Nephron progenitor cell (in vitro differentiated cells): ENCODE data around the gene CADPS2.
A peak's percentile ranks its signal among the peaks of the same experiment; 100 is the strongest.

Source experiments
- DNase-seq: peaks from one replicate; pipeline ENCODE4 v3.0.0; 2021
- H3K27ac Mint-ChIP-seq: 2 replicates; pipeline ENCODE4 v1.8.0; 2021; ENCODE audit warnings: mild to moderate bottlenecking, moderate library complexity, mixed read lengths
- H3K27me3 Mint-ChIP-seq: 2 replicates; pipeline ENCODE4 v1.8.0; 2021; ENCODE audit warnings: mild to moderate bottlenecking, low read depth, mixed read lengths; ENCODE audit not compliant: poor library complexity
- H3K36me3 Mint-ChIP-seq: 2 replicates; pipeline ENCODE4 v1.8.0; 2021; ENCODE audit warnings: low read depth, mixed read lengths
- H3K4me1 Mint-ChIP-seq: 2 replicates; pipeline ENCODE4 v1.8.0; 2021; ENCODE audit warnings: mixed read lengths
- H3K4me3 Mint-ChIP-seq: 2 replicates; pipeline ENCODE4 v1.8.0; 2021; ENCODE audit warnings: mild to moderate bottlenecking, moderate library complexity, mixed read lengths
- H3K9me3 Mint-ChIP-seq: 2 replicates; pipeline ENCODE4 v1.8.0; 2021; ENCODE audit warnings: mild to moderate bottlenecking, moderate library complexity, mixed read lengths
- TF ChIP-seq, protein P1 (sequence below): fragments of 200-600 bp; sonication (generic); IDR thresholded peaks from 2 replicates; pipeline ENCODE4 v1.5.0; 2021; ENCODE audit warnings: antibody characterized with exemption

CADPS2 gene

DNA sequence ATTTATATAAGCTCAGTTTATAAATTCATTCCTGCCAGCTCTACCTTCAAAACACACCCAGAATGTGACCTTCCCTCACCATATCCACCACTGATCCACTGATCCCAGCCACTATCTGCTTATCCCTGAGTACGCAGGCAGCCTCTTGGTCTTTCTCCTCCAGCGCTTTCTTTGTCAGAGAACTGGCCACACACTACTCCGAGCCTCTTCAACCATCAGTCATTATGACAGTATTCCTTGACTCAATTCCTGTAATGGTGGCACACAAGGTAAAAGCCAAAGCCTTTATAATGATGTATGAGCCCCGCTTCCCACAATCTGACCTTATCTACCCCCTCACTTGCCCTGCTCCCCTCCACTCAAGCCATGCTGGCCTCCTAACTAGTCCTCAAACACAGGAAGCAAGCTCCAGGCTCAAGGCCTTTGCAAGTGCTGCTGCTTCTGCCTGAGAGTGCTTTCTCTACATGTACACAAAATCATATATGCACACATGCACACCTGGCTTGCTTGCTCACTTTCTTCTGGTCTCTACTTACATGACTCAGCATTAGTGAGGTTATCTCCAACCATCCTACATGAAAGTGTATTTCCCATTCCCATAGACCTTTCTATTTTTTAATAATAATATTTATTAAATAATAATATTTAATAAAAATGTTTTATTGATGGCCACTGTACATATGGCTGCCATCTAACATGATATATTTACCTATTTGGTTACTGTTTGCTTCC, 431.3 kb downstream of the CADPS2 start:
- H3K36me3 Mint-ChIP-seq = no peaks in the 10 kb centered on the region
- TF ChIP-seq, protein P1, sequence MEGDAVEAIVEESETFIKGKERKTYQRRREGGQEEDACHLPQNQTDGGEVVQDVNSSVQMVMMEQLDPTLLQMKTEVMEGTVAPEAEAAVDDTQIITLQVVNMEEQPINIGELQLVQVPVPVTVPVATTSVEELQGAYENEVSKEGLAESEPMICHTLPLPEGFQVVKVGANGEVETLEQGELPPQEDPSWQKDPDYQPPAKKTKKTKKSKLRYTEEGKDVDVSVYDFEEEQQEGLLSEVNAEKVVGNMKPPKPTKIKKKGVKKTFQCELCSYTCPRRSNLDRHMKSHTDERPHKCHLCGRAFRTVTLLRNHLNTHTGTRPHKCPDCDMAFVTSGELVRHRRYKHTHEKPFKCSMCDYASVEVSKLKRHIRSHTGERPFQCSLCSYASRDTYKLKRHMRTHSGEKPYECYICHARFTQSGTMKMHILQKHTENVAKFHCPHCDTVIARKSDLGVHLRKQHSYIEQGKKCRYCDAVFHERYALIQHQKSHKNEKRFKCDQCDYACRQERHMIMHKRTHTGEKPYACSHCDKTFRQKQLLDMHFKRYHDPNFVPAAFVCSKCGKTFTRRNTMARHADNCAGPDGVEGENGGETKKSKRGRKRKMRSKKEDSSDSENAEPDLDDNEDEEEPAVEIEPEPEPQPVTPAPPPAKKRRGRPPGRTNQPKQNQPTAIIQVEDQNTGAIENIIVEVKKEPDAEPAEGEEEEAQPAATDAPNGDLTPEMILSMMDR = no peak
- H3K4me1 Mint-ChIP-seq = peaks cover 5% of the 10 kb centered on the region
- H3K4me3 Mint-ChIP-seq = no peak overlapping the region
- no peaks in the 10 kb centered on the region for H3K9me3 Mint-ChIP-seq
- peak overlapping the region; percentile 90 for H3K27ac Mint-ChIP-seq
- no peaks in the 10 kb centered on the region for H3K27me3 Mint-ChIP-seq
- DNase-seq = no peak

DNA sequence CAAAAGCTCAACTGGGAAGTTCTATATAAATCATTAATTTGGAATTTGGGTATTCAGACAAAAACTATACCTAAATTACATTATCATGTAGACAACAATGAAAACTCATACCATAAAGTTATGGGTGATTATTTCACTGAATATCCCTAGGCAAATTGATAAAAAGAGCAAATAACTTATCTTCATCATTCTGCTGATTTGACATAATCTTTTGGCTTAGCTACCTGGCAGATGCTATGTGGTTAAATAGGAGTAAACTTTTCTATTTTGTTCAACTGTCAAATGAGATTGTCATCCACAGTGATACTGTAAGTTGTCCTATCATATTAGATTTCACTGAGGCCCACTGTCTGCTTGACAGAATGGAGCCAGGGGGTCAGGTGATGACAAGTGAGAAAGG, 432.8 kb downstream of the CADPS2 start:
- no peak for DNase-seq
- TF ChIP-seq, protein P1 = no peak
- Mint-ChIP-seq H3K4me1 (peaks cover 5% of the 10 kb centered on the region), H3K27ac (no peak overlapping the region), H3K4me3 (no peak overlapping the region), H3K9me3 (no peaks in the 10 kb centered on the region), H3K36me3 (no peaks in the 10 kb centered on the region), H3K27me3 (no peaks in the 10 kb centered on the region)

DNA sequence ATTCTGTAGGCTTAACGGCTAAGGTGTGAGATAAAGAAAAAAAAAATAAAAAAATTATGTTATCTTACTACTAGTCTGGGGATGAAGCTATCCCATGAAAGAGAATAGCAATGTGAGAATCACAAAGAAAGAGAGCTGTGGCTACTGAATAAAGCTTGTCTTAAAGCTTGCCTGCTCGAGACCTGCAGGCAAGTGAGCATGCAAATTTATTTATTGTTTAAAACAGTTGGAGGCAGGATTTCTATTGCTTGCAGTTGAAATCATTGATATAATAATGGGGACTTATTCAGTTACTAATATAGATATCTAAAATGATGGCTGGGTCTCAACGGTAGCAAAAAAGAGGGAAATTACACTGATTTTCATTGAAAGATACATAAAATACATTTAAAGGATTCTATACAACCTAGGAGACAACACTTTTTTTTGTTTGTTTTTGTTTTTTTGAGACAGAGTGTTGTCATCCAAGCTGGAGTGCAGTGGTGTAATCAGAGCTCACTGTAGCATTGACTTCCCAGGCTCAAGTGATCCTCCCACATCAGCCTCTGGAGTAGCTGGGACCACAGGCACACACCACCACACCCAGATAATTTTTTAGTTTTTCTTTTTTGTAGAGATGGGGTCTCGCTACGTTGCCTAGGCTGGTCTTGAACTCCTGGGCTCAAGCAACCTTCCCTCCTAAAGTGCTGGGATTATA, 437.2 kb downstream of the CADPS2 start:
- H3K4me3 Mint-ChIP-seq = no peak overlapping the region
- no peaks in the 10 kb centered on the region for H3K9me3 Mint-ChIP-seq
- H3K27ac Mint-ChIP-seq = no peak overlapping the region
- H3K27me3 Mint-ChIP-seq = no peaks in the 10 kb centered on the region
- no peaks in the 10 kb centered on the region for H3K4me1 Mint-ChIP-seq
- H3K36me3 Mint-ChIP-seq = no peaks in the 10 kb centered on the region
- DNase-seq = no peak
- TF ChIP-seq, protein P1 = no peak

DNA sequence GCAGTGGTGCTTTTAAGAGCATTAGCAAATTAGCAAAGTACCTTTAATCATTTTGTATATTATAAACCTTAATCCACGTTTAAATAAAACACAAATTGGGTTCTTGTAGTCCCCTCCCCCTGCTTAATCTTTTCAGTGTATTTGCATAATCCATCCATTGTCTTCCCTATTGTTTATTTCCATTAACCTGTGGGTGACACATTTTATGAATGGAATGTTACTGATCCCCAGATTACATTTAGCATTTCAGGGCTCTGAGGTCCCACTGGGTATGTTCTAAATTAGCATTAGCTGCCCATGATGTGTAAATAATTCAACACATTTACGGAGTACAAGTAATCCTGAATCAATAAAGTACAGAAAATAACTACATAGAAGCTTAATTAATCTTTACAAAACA, 443.3 kb downstream of the CADPS2 start:
- Mint-ChIP-seq H3K9me3 (no peaks in the 10 kb centered on the region), H3K27me3 (peaks cover 12% of the 10 kb centered on the region), H3K4me3 (no peak overlapping the region), H3K4me1 (peaks cover 8% of the 10 kb centered on the region), H3K27ac (no peak overlapping the region), H3K36me3 (no peaks in the 10 kb centered on the region)
- no peak for DNase-seq
- TF ChIP-seq, protein P1 = no peak

DNA sequence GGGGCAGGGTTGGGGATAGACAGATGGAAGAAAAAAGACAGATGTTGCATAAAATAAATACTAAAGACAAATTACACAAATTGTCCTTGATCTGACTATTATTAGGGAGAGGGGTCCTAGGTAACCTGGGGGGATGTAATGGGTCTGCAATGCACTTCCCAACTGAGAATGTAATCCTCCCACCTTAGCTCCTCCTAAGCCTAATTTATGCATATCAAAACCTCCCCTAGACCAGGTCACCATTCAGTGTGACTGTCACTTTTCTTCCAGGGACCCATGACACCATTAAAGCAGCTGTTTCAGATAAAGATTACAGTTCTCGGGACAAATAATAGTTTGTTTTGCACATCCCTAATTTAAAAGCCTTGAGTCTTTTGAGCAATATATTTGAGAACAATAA, 447.8 kb downstream of the CADPS2 start:
- peaks cover 18% of the 10 kb centered on the region for H3K27me3 Mint-ChIP-seq
- H3K36me3 Mint-ChIP-seq = no peaks in the 10 kb centered on the region
- no peak for DNase-seq
- H3K27ac Mint-ChIP-seq = no peak overlapping the region
- TF ChIP-seq, protein P1 = no peak
- peaks cover 23% of the 10 kb centered on the region for H3K4me1 Mint-ChIP-seq
- no peaks in the 10 kb centered on the region for H3K9me3 Mint-ChIP-seq
- no peak overlapping the region for H3K4me3 Mint-ChIP-seq

DNA sequence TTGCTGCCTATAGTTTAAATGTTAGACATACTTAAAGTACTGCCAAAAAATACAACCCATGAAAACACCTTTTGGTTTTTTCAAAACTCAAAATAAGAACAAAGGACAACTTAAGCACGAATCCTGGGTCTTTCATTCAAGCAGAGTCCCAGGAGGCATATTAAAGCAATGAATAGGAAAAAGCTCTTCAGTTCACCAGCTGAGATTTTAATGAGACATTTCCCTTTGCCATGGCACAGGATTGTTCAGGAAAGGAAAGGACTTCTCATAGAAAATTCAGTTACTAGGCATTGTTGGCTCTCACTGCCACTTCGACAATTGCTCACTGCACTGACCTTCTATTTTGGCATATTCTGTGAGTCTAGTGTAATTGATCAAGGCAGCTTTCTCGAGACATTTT, 448.3 kb downstream of the CADPS2 start:
- Mint-ChIP-seq H3K4me3 (no peak overlapping the region), H3K27me3 (peaks cover 20% of the 10 kb centered on the region), H3K4me1 (peaks cover 25% of the 10 kb centered on the region), H3K27ac (no peak overlapping the region), H3K36me3 (no peaks in the 10 kb centered on the region), H3K9me3 (no peaks in the 10 kb centered on the region)
- TF ChIP-seq, protein P1 = no peak
- DNase-seq = no peak
